H1 (cell line): Measurements from ENCODE around the gene EGF.

Source experiments
- ATF3 ChIP-seq: IDR thresholded peaks from 2 replicates; pipeline ENCODE4 v1.6.1; 2011; ENCODE audit warnings: low read depth, mild to moderate bottlenecking, low read length; ENCODE audit not compliant: insufficient read depth
- CTCF ChIP-seq, 3 experiments: IDR thresholded peaks; 1 replicate in 2 of 3; 2 replicates in 1 of 3; pipeline versions ENCODE4 v1.5.1 to v1.6.1; 2011; ENCODE audit warnings: low read length in 3 of 3, mild to moderate bottlenecking in 3 of 3, inconsistent platforms in 2 of 3, low read depth in 1 of 3, moderate library complexity in 1 of 3; ENCODE audit not compliant: insufficient read depth in 1 of 3; ENCODE audit errors: control extremely low read depth in 1 of 3
- EGR1 ChIP-seq: IDR thresholded peaks from 2 replicates; pipeline ENCODE4 v1.6.1; 2011; ENCODE audit warnings: low read depth, low read length, borderline replicate concordance
- MAX ChIP-seq: IDR thresholded peaks from 2 replicates; pipeline ENCODE4 v1.6.1; 2012; ENCODE audit warnings: inconsistent platforms
- TAF1 ChIP-seq: IDR thresholded peaks from 2 replicates; pipeline ENCODE4 v1.6.1; 2011; ENCODE audit warnings: mild to moderate bottlenecking, low read depth, low read length

GRCh38 chr4:109877400-109877799, 35.3 kb upstream of the EGF start:
- TF ChIP-seq CTCF (IDR thresholded peaks at IDR 0.05; ENCODE audit: control extremely low read depth in 1 of 3, insufficient read depth in 1 of 3, low read depth in 1 of 3, low read length in 3 of 3), result no peak
- TF ChIP-seq TAF1, result no peak
- TF ChIP-seq ATF3, result no peak
- no peak for TF ChIP-seq MAX
- TF ChIP-seq EGR1, result no peak
